ENCODE results near the gene PHOSPHO1.
"Not testable (repeated sequence)": the region's sequence is repeated elsewhere in the genome, so short reads cannot be mapped to it uniquely, and the experiment has no call there.

The PHOSPHO1 gene

DNA sequence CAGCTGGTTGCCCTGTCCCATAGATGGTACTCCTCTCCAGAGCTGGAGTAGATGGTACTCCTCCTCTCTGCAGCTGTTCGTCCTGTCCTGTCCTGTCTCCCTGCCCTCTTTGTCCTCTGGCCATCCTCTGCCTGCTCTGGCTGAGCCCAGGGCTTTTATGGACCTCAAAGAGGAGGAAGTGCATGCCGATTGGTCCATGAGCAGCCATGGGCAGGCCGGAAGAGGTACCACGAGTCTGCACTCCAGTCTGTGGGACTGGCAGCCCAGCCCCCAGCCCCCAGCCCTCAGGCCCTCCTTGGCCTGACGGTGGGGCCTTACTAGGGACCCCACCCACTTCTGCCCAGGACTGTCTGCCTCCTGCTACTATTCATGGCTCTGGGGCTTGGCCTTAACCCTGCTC is 47.2 kb downstream of the PHOSPHO1 start:
- no peak overlapping the region for H3K27ac ChIP-seq (replicated peaks)
- no peak for DNase-seq (ENCODE audit: low read depth in 1 of 2, low spot score in 1 of 2)
- H3K27me3 ChIP-seq (ENCODE audit: insufficient read depth, poor library complexity, severe bottlenecking): no peaks in the 10 kb centered on the region
- H3K4me3 ChIP-seq (replicated peaks; ENCODE audit: insufficient read depth, low read length): no peak overlapping the region
- TF ChIP-seq POLR2AphosphoS5 (IDR thresholded peaks at IDR 0.05; ENCODE audit: low read depth) (no peak), GABPA (IDR thresholded peaks at IDR 0.05; ENCODE audit: low read depth) (no peak), REST (IDR thresholded peaks at IDR 0.05; ENCODE audit: insufficient replicate concordance, low read depth) (no peak), SPI1 (IDR thresholded peaks at IDR 0.05; ENCODE audit: borderline replicate concordance, low read depth) (no peak), CTCF (IDR thresholded peaks at IDR 0.05; ENCODE audit: insufficient read depth, low read length) (no peak)

GRCh38 chr17:49180998-49181635 is 49.5 kb downstream of the PHOSPHO1 start:
- Histone ChIP-seq H3K27ac (replicated peaks) (no peak overlapping the region), H3K4me3 (replicated peaks; ENCODE audit: insufficient read depth, low read length) (no peak overlapping the region), H3K27me3 (ENCODE audit: insufficient read depth, poor library complexity, severe bottlenecking) (no peaks in the 10 kb centered on the region)
- no peak for DNase-seq (ENCODE audit: low read depth in 1 of 2, low spot score in 1 of 2)
- TF ChIP-seq SPI1 (IDR thresholded peaks at IDR 0.05; ENCODE audit: borderline replicate concordance, low read depth) (no peak; the same call in 1 of the 2 replicates), POLR2AphosphoS5 (IDR thresholded peaks at IDR 0.05; ENCODE audit: low read depth) (no peak), REST (IDR thresholded peaks at IDR 0.05; ENCODE audit: insufficient replicate concordance, low read depth) (no peak), GABPA (IDR thresholded peaks at IDR 0.05; ENCODE audit: low read depth) (no peak), CTCF (IDR thresholded peaks at IDR 0.05; ENCODE audit: insufficient read depth, low read length) (no peak)

DNA sequence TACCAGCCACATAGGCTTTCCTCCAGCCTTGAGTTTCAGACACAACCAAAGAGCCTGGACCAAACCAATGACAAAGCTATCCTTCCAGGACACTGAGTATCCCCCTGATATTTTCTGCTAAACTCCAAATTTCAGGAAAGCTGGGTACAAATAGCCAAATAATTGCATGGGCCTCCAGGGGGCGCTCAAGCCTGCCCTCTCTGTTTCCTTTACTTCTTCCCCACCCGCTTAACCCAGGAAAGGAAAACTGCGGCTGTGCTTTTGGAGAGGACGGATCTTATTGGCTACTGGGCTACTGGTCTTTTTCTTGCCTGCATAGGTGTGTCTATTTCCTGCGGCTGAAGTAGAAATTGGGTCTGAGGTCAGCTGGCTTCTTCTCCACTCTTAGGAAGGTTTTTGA is 50.3 kb downstream of the PHOSPHO1 start:
- H3K27ac ChIP-seq (replicated peaks): no peak overlapping the region
- TF ChIP-seq SPI1 (IDR thresholded peaks at IDR 0.05; ENCODE audit: borderline replicate concordance, low read depth) (no peak), CTCF (IDR thresholded peaks at IDR 0.05; ENCODE audit: insufficient read depth, low read length) (peak; percentile 75)
- H3K4me3 ChIP-seq (replicated peaks; ENCODE audit: insufficient read depth, low read length): no peak overlapping the region
- peak in 1 of 2 experiments; percentile 58 for DNase-seq (ENCODE audit: low read depth in 1 of 2, low spot score in 1 of 2)
- no peaks in the 10 kb centered on the region for H3K27me3 ChIP-seq (ENCODE audit: insufficient read depth, poor library complexity, severe bottlenecking)

GRCh38 chr17:49175978-49176377 is 54.6 kb downstream of the PHOSPHO1 start:
- DNase-seq (ENCODE audit: low read depth in 1 of 2, low spot score in 1 of 2); H3K4me3 ChIP-seq (replicated peaks; ENCODE audit: insufficient read depth, low read length); H3K27ac ChIP-seq (replicated peaks); H3K27me3 ChIP-seq (ENCODE audit: insufficient read depth, poor library complexity, severe bottlenecking): not testable (repeated sequence)
